ENCODE data around the gene ZP3.

ZP3 gene

DNA sequence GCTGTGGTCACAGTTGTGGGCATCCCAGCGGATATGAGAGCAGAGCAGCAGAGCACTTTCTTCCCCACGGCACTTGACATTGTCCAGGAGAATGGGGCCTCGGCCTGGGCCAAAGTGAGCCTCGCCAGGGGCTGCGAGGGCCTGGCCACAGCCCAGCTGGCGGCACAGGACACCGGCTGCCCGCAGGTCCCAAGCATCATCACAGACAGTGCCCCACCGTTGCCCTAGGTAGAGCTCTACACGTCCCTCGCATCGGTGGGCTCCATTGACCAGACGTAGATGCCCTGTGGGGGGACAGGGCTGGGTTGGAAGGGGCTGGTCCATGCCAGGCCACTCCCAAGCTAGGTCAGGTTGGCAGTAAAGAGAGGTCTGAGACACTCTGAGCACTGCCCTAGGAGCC, 34.7 kb upstream of the ZP3 start:
- H2BK12ac ChIP-seq (ENCODE audit: low read length), result peak overlapping the region; percentile 2
- H2BK120ac ChIP-seq (ENCODE audit: low read depth, low read length), result no peak overlapping the region
- H3K79me1 ChIP-seq (ENCODE audit: low read depth, low read length), result no peaks in the 10 kb centered on the region
- H3K14ac ChIP-seq (ENCODE audit: low read length), result no peak overlapping the region
- H3K36me3 ChIP-seq (replicated peaks in 1 of 2; ENCODE audit: control insufficient read depth in 2 of 2, insufficient read depth in 2 of 2, low read length in 2 of 2), result no peaks in the 10 kb centered on the region
- H3K23ac ChIP-seq (ENCODE audit: low read depth, low read length, poor library complexity), result no peak overlapping the region
- H3K4me2 ChIP-seq (ENCODE audit: insufficient read depth, low read length, poor library complexity, severe bottlenecking), result no peak overlapping the region
- WGBS, 2 donors (ENCODE audit: extremely low coverage in 2 of 2, insufficient read length in 2 of 2, insufficient replicate concordance in 1 of 2), result no CpG with 5 or more reads among the region's 13 CpGs
- H3K4me3 ChIP-seq (ENCODE audit: low read length in 2 of 2), result no peak overlapping the region
- peaks cover 12 to 13% of the 10 kb centered on the region in 2 donors for H3K4me1 ChIP-seq (ENCODE audit: control insufficient read depth in 2 of 2, insufficient read depth in 1 of 2, low read depth in 1 of 2, low read length in 2 of 2)
- H3K27ac ChIP-seq (replicated peaks; ENCODE audit: low read length), result no peak overlapping the region
- H4K8ac ChIP-seq (ENCODE audit: low read depth, low read length), result no peak overlapping the region
- H3K9me3 ChIP-seq (replicated peaks in 1 of 2; ENCODE audit: control insufficient read depth in 2 of 2, insufficient read depth in 1 of 2, low read depth in 1 of 2, low read length in 2 of 2), result no peaks in the 10 kb centered on the region
- no peak overlapping the region for H3K18ac ChIP-seq (ENCODE audit: low read length)
- no peak overlapping the region for H2BK15ac ChIP-seq (ENCODE audit: low read length)
- H3K27me3 ChIP-seq (ENCODE audit: control insufficient read depth in 3 of 3, insufficient read depth in 3 of 3, low read depth in 1 of 3, low read length in 3 of 3), result no peaks in the 10 kb centered on the region
- no peak overlapping the region for H3K9ac ChIP-seq (ENCODE audit: low read depth, low read length, poor library complexity)
- no peak overlapping the region for H2AFZ ChIP-seq (ENCODE audit: low read length)
- H2BK5ac ChIP-seq (ENCODE audit: low read length), result no peak overlapping the region
- peak overlapping the region; percentile 73 for H2AK5ac ChIP-seq (ENCODE audit: low read depth, low read length)
- DNase-seq (ENCODE audit: low spot score), result no peak
- H3K4ac ChIP-seq (ENCODE audit: low read length), result no peak overlapping the region
- H4K91ac ChIP-seq (ENCODE audit: low read depth, low read length, poor library complexity), result no peak overlapping the region

DNA sequence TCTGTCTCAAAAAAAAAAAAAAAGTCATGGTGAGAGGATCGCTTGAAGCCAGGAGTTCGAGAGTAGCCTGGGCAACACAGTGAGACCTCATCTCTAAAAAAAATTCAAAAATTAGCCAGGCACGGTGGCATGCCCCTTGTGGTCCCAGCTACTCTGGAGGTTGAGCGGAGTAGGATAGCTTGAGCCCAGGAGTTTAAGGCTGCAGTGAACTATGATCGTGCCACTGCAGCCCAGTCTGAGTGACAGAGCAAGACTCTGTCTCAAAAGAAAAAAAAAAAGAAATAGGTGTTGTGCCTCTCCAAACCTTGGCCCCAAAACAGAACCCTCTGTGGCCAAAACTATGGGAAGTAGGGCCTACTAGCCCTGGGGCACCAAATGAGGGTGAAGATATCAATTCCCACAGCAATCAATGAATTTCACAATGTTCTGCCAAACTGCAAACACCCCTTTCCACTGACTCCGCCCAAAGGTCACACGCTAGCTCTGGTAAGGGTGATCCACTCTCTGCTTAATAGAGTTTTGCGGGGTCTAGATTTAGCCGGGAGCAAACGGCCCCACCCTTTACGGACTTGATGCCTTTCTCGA, 32.1 kb upstream of the ZP3 start:
- Histone ChIP-seq H4K8ac (ENCODE audit: low read depth, low read length) (no peak overlapping the region), H3K27ac (replicated peaks; ENCODE audit: low read length) (no peak overlapping the region)
- no CpG with 5 or more reads among the region's 12 CpGs for WGBS, 2 donors (ENCODE audit: extremely low coverage in 2 of 2, insufficient read length in 2 of 2, insufficient replicate concordance in 1 of 2)

DNA sequence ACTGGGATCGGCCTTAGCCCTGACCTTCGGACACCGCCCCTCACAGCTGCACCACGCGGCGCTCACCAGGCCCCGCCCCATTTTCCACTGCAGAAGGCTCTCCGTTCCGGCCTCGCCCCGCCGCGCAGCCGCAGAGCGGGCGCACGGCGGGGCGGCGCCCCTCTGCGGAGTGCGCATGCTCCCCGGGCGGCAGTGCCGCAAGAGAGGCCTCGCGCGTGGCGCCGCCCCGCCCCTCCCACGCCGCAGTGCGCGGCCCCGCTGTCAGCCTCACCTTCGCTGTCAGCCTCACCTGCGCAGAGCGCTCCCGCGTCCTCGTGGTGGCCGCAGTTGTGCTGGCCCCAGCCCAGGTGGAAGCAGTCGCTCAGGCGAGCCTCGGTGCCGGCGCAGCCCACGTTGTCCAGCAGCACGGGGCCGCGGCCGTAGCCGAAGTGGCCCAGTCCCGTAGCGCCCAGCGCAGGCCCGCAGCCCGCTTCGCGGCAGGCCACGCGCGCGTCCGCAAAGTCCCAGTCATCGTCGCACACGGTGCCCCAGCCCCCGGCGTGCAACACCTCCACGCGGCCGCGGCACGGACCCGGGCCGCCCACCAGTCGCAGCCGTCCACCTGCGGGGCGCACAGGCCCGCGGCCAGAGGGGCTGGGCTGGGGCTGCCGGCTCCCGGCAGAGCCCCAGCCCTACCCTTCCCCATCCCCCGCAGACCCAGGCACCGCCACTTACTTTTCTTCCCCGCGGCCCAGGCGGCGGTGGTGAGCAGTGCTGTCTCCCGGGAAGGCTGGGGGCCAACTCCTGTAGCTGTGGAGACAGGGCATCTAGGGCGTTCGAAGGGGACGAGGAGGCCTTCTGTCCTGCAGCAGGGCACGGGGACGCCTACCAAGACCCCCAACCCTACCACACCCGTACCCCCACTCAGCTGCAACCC, 31.4 kb upstream of the ZP3 start:
- H2BK12ac ChIP-seq (ENCODE audit: low read length), result peak overlapping the region; percentile 75
- no peak overlapping the region for H3K4ac ChIP-seq (ENCODE audit: low read length)
- peaks cover 14 to 17% of the 10 kb centered on the region in 2 donors for H3K4me1 ChIP-seq (ENCODE audit: control insufficient read depth in 2 of 2, insufficient read depth in 1 of 2, low read depth in 1 of 2, low read length in 2 of 2)
- H3K18ac ChIP-seq (ENCODE audit: low read length), result peak overlapping the region; percentile 99
- peak; percentile 79 for DNase-seq (ENCODE audit: low spot score)
- H3K4me2 ChIP-seq (ENCODE audit: insufficient read depth, low read length, poor library complexity, severe bottlenecking), result peak overlapping the region; percentile 99
- H2AK5ac ChIP-seq (ENCODE audit: low read depth, low read length), result peak overlapping the region; percentile 86
- no peaks in the 10 kb centered on the region for H3K9me3 ChIP-seq (replicated peaks in 1 of 2; ENCODE audit: control insufficient read depth in 2 of 2, insufficient read depth in 1 of 2, low read depth in 1 of 2, low read length in 2 of 2)
- WGBS, 2 donors (ENCODE audit: extremely low coverage in 2 of 2, insufficient read length in 2 of 2, insufficient replicate concordance in 1 of 2), result no CpG with 5 or more reads among the region's 99 CpGs
- H4K8ac ChIP-seq (ENCODE audit: low read depth, low read length), result peak overlapping the region; percentile 86
- peak overlapping the region; percentile 62 for H2BK5ac ChIP-seq (ENCODE audit: low read length)
- no peak overlapping the region for H3K27ac ChIP-seq (replicated peaks; ENCODE audit: low read length)
- no peak overlapping the region for H2BK120ac ChIP-seq (ENCODE audit: low read depth, low read length)
- peak overlapping the region; percentile 97 for H3K9ac ChIP-seq (ENCODE audit: low read depth, low read length, poor library complexity)
- H3K79me1 ChIP-seq (ENCODE audit: low read depth, low read length), result no peaks in the 10 kb centered on the region
- peak overlapping the region; percentile 80 for H2BK15ac ChIP-seq (ENCODE audit: low read length)
- H3K14ac ChIP-seq (ENCODE audit: low read length), result peak overlapping the region; percentile 94
- peak overlapping the region; percentile 96 to 97 for H3K4me3 ChIP-seq (ENCODE audit: low read length in 2 of 2)
- peak overlapping the region; percentile 100 for H2AFZ ChIP-seq (ENCODE audit: low read length)
- peak overlapping the region; percentile 100 for H3K23ac ChIP-seq (ENCODE audit: low read depth, low read length, poor library complexity)
- H3K36me3 ChIP-seq (replicated peaks in 1 of 2; ENCODE audit: control insufficient read depth in 2 of 2, insufficient read depth in 2 of 2, low read length in 2 of 2), result no peaks in the 10 kb centered on the region
- H4K91ac ChIP-seq (ENCODE audit: low read depth, low read length, poor library complexity), result no peak overlapping the region
- no peaks in the 10 kb centered on the region for H3K27me3 ChIP-seq (ENCODE audit: control insufficient read depth in 3 of 3, insufficient read depth in 3 of 3, low read depth in 1 of 3, low read length in 3 of 3)

More for the DNA sequence above, 32.1 kb upstream of the ZP3 start:
- Histone ChIP-seq H2BK12ac (ENCODE audit: low read length) (no peak overlapping the region), H3K79me1 (ENCODE audit: low read depth, low read length) (no peaks in the 10 kb centered on the region), H3K4me1 (ENCODE audit: control insufficient read depth in 2 of 2, insufficient read depth in 1 of 2, low read depth in 1 of 2, low read length in 2 of 2) (peaks cover 14 to 17% of the 10 kb centered on the region in 2 donors), H3K14ac (ENCODE audit: low read length) (no peak overlapping the region), H3K23ac (ENCODE audit: low read depth, low read length, poor library complexity) (peak overlapping the region; percentile 100), H3K27me3 (ENCODE audit: control insufficient read depth in 3 of 3, insufficient read depth in 3 of 3, low read depth in 1 of 3, low read length in 3 of 3) (no peaks in the 10 kb centered on the region), H3K36me3 (replicated peaks in 1 of 2; ENCODE audit: control insufficient read depth in 2 of 2, insufficient read depth in 2 of 2, low read length in 2 of 2) (no peaks in the 10 kb centered on the region), H2BK120ac (ENCODE audit: low read depth, low read length) (no peak overlapping the region), H3K9me3 (replicated peaks in 1 of 2; ENCODE audit: control insufficient read depth in 2 of 2, insufficient read depth in 1 of 2, low read depth in 1 of 2, low read length in 2 of 2) (no peaks in the 10 kb centered on the region), H2BK15ac (ENCODE audit: low read length) (no peak overlapping the region), H4K91ac (ENCODE audit: low read depth, low read length, poor library complexity) (no peak overlapping the region), H3K4ac (ENCODE audit: low read length) (no peak overlapping the region), H3K18ac (ENCODE audit: low read length) (peak overlapping the region; percentile 20), H2AK5ac (ENCODE audit: low read depth, low read length) (no peak overlapping the region), H3K4me3 (ENCODE audit: low read length in 2 of 2) (peak overlapping the region; percentile 75 to 96), H3K9ac (ENCODE audit: low read depth, low read length, poor library complexity) (no peak overlapping the region), H2BK5ac (ENCODE audit: low read length) (no peak overlapping the region), H3K4me2 (ENCODE audit: insufficient read depth, low read length, poor library complexity, severe bottlenecking) (peak overlapping the region; percentile 85), H2AFZ (ENCODE audit: low read length) (peak overlapping the region; percentile 100)
- DNase-seq (ENCODE audit: low spot score), result no peak

DNA sequence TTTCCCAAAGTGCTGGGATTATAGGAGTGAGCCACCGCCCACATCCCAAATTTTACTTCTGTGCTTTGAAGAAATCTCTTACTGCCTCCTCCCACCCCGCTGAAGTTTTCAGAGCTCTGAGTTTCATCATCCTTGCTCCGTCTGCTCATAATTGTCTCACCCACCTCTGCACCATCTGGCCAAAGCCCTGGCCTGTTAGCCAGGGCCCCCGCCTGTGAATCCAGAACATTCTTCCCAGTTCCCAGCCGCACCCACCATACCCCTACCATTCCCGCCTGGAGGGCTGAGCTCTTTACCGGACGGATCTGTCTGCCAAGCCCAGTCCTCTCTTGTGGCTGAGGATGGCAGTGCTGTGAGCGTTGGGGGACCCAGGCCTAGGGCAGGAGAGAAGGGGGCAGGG, 29.8 kb upstream of the ZP3 start:
- WGBS, 2 donors (ENCODE audit: extremely low coverage in 2 of 2, insufficient read length in 2 of 2, insufficient replicate concordance in 1 of 2), result no CpG with 5 or more reads among the region's 9 CpGs

More for the DNA sequence above, 29.8 kb upstream of the ZP3 start:
- Histone ChIP-seq H3K4me1 (ENCODE audit: control insufficient read depth in 2 of 2, insufficient read depth in 1 of 2, low read depth in 1 of 2, low read length in 2 of 2) (peaks cover 7 to 11% of the 10 kb centered on the region in 2 donors), H3K9me3 (replicated peaks in 1 of 2; ENCODE audit: control insufficient read depth in 2 of 2, insufficient read depth in 1 of 2, low read depth in 1 of 2, low read length in 2 of 2) (no peaks in the 10 kb centered on the region), H3K79me1 (ENCODE audit: low read depth, low read length) (no peaks in the 10 kb centered on the region), H3K36me3 (replicated peaks in 1 of 2; ENCODE audit: control insufficient read depth in 2 of 2, insufficient read depth in 2 of 2, low read length in 2 of 2) (no peaks in the 10 kb centered on the region), H2BK12ac (ENCODE audit: low read length) (no peak overlapping the region), H3K27me3 (ENCODE audit: control insufficient read depth in 3 of 3, insufficient read depth in 3 of 3, low read depth in 1 of 3, low read length in 3 of 3) (peaks cover 0 to 3% (median 0%) of the 10 kb centered on the region in 3 experiments), H2BK15ac (ENCODE audit: low read length) (peak overlapping the region; percentile 20), H3K4ac (ENCODE audit: low read length) (no peak overlapping the region), H4K91ac (ENCODE audit: low read depth, low read length, poor library complexity) (no peak overlapping the region), H3K23ac (ENCODE audit: low read depth, low read length, poor library complexity) (no peak overlapping the region), H3K27ac (replicated peaks; ENCODE audit: low read length) (no peak overlapping the region), H3K4me2 (ENCODE audit: insufficient read depth, low read length, poor library complexity, severe bottlenecking) (no peak overlapping the region), H3K14ac (ENCODE audit: low read length) (no peak overlapping the region), H2AFZ (ENCODE audit: low read length) (peak overlapping the region; percentile 64), H3K9ac (ENCODE audit: low read depth, low read length, poor library complexity) (peak overlapping the region; percentile 32), H3K18ac (ENCODE audit: low read length) (peak overlapping the region; percentile 45), H3K4me3 (ENCODE audit: low read length in 2 of 2) (no peak overlapping the region), H2AK5ac (ENCODE audit: low read depth, low read length) (peak overlapping the region; percentile 66), H2BK5ac (ENCODE audit: low read length) (no peak overlapping the region), H2BK120ac (ENCODE audit: low read depth, low read length) (no peak overlapping the region), H4K8ac (ENCODE audit: low read depth, low read length) (no peak overlapping the region)
- no peak for DNase-seq (ENCODE audit: low spot score)
